Stomach smooth muscle (tissue), 2 donors: ENCODE data around the gene HMCES.

Experiments used
- H3K27ac ChIP-seq: one replicate; pipeline ENCODE4 v1.7.0; 2013; ENCODE audit warnings: mild to moderate bottlenecking, low read length, inconsistent platforms
- H3K27me3 ChIP-seq, 2 donors: one replicate each; pipeline ENCODE4 v1.7.0; 2013; ENCODE audit warnings: low read length in 2 of 2; ENCODE audit not compliant: insufficient read depth in 2 of 2, control insufficient read depth in 1 of 2
- H3K36me3 ChIP-seq, 2 donors: one replicate each; pipeline ENCODE4 v1.7.0; 2013; ENCODE audit warnings: low read length in 2 of 2; ENCODE audit not compliant: control insufficient read depth in 2 of 2, insufficient read depth in 2 of 2
- H3K4me1 ChIP-seq: one replicate; pipeline ENCODE4 v1.7.0; 2013; ENCODE audit warnings: low read length; ENCODE audit not compliant: control insufficient read depth, insufficient read depth
- H3K4me3 ChIP-seq, 2 donors: one replicate each; pipeline ENCODE4 v1.7.0; 2013; ENCODE audit warnings: low read length in 2 of 2
- H3K9ac ChIP-seq, 2 donors: one replicate each; pipeline ENCODE4 v1.7.0; 2013; ENCODE audit warnings: low read length in 2 of 2, mild to moderate bottlenecking in 1 of 2
- H3K9me3 ChIP-seq, 2 donors: one replicate each; pipeline ENCODE4 v1.7.0; 2013; ENCODE audit warnings: low read length in 2 of 2; ENCODE audit not compliant: control insufficient read depth in 2 of 2
- donor health status: healthy.
- donor health status: Pancreatic carcinoma.

The HMCES gene

GRCh38 chr3:129278439-129278965 is at the start of gene HMCES:
HMCES (plus strand) TSS chr3:129278870; CDS start chr3:129279733, 863 bp downstream.
- Histone ChIP-seq H3K36me3 (peaks cover 25 to 28% of the 10 kb centered on the region in 2 donors), H3K27me3 (no peaks in the 10 kb centered on the region), H3K4me3 (peak within 1 kb of the TSS; percentile 89 to 93), H3K9me3 (no peaks in the 10 kb centered on the region), H3K27ac (peak within 1 kb of the TSS; percentile 86), H3K4me1 (peaks cover 18% of the 10 kb centered on the region), H3K9ac (peak within 1 kb of the TSS; percentile 87 to 91)

- H3K27ac ChIP-seq = no peak overlapping the region
- no peaks in the 10 kb centered on the region for H3K27me3 ChIP-seq
- no peaks in the 10 kb centered on the region for H3K36me3 ChIP-seq
- peaks cover 22% of the 10 kb centered on the region for H3K4me1 ChIP-seq
- no peak overlapping the region for H3K9ac ChIP-seq
- no peaks in the 10 kb centered on the region for H3K9me3 ChIP-seq
- no peak overlapping the region for H3K4me3 ChIP-seq
Measured at GRCh38 chr3:129228891-129229585, 49.6 kb upstream of the HMCES start.

- Histone ChIP-seq H3K9ac (no peak overlapping the region), H3K36me3 (no peaks in the 10 kb centered on the region), H3K4me3 (no peak overlapping the region), H3K27me3 (no peaks in the 10 kb centered on the region), H3K4me1 (peaks cover 22% of the 10 kb centered on the region), H3K27ac (no peak overlapping the region), H3K9me3 (no peaks in the 10 kb centered on the region)
Measured at GRCh38 chr3:129230311-129231019, 48.2 kb upstream of the HMCES start.

GRCh38 chr3:129231331-129232119 is 47.1 kb upstream of the HMCES start:
- H3K27me3 ChIP-seq = no peaks in the 10 kb centered on the region
- H3K9ac ChIP-seq = no peak overlapping the region
- no peak overlapping the region for H3K4me3 ChIP-seq
- no peaks in the 10 kb centered on the region for H3K36me3 ChIP-seq
- peaks cover 13% of the 10 kb centered on the region for H3K4me1 ChIP-seq
- H3K9me3 ChIP-seq = no peaks in the 10 kb centered on the region
- no peak overlapping the region for H3K27ac ChIP-seq

GRCh38 chr3:129233538-129233937 is 45.1 kb upstream of the HMCES start:
- H3K27ac ChIP-seq = no peak overlapping the region
- H3K27me3 ChIP-seq = no peaks in the 10 kb centered on the region
- no peaks in the 10 kb centered on the region for H3K36me3 ChIP-seq
- no peak overlapping the region for H3K4me3 ChIP-seq
- H3K4me1 ChIP-seq = peaks cover 2% of the 10 kb centered on the region
- H3K9ac ChIP-seq = no peak overlapping the region
- H3K9me3 ChIP-seq = no peaks in the 10 kb centered on the region

GRCh38 chr3:129234441-129234840 is 44.2 kb upstream of the HMCES start:
- Histone ChIP-seq H3K36me3 (no peaks in the 10 kb centered on the region), H3K9ac (no peak overlapping the region), H3K9me3 (no peaks in the 10 kb centered on the region), H3K4me1 (no peaks in the 10 kb centered on the region), H3K27ac (no peak overlapping the region), H3K4me3 (no peak overlapping the region), H3K27me3 (no peaks in the 10 kb centered on the region)

GRCh38 chr3:129235344-129235917 is 43.2 kb upstream of the HMCES start:
- H3K9me3 ChIP-seq = no peaks in the 10 kb centered on the region
- H3K9ac ChIP-seq = no peak overlapping the region
- H3K4me3 ChIP-seq = no peak overlapping the region
- H3K4me1 ChIP-seq = no peaks in the 10 kb centered on the region
- H3K36me3 ChIP-seq = no peaks in the 10 kb centered on the region
- H3K27me3 ChIP-seq = no peaks in the 10 kb centered on the region
- H3K27ac ChIP-seq = no peak overlapping the region

GRCh38 chr3:129238945-129239705 is 39.5 kb upstream of the HMCES start:
- Histone ChIP-seq H3K9ac (no peak overlapping the region), H3K27me3 (no peaks in the 10 kb centered on the region), H3K27ac (no peak overlapping the region)

GRCh38 chr3:129239991-129240390 is 38.7 kb upstream of the HMCES start:
- H3K36me3 ChIP-seq = peaks cover 0 to 4% of the 10 kb centered on the region in 2 donors

More at GRCh38 chr3:129238945-129239705, 39.5 kb upstream of the HMCES start:
- H3K4me1 ChIP-seq = no peaks in the 10 kb centered on the region
- H3K4me3 ChIP-seq = no peak overlapping the region
- no peaks in the 10 kb centered on the region for H3K9me3 ChIP-seq
- H3K36me3 ChIP-seq = peaks cover 0 to 4% of the 10 kb centered on the region in 2 donors

GRCh38 chr3:129240436-129240835 is 38.2 kb upstream of the HMCES start:
- H3K9me3 ChIP-seq = no peaks in the 10 kb centered on the region
- no peak overlapping the region for H3K9ac ChIP-seq
- H3K4me1 ChIP-seq = peaks cover 4% of the 10 kb centered on the region
- no peaks in the 10 kb centered on the region for H3K27me3 ChIP-seq
- peaks cover 0 to 4% of the 10 kb centered on the region in 2 donors for H3K36me3 ChIP-seq
- H3K27ac ChIP-seq = no peak overlapping the region
- H3K4me3 ChIP-seq = no peak overlapping the region

More at GRCh38 chr3:129239991-129240390, 38.7 kb upstream of the HMCES start:
- Histone ChIP-seq H3K27me3 (no peaks in the 10 kb centered on the region), H3K9me3 (no peaks in the 10 kb centered on the region), H3K27ac (no peak overlapping the region), H3K4me3 (no peak overlapping the region), H3K9ac (no peak overlapping the region), H3K4me1 (no peaks in the 10 kb centered on the region)
